ENCODE data around the gene NLGN3. TPM values are rescaled to one million over a fixed set of nuclear protein-coding genes. Genes with fewer than 3 reads are reported as not detected.
A peak's percentile ranks its signal among the peaks of the same experiment; 100 is the strongest.
"Not testable (repeated sequence)": the region's sequence is repeated elsewhere in the genome, so short reads cannot be mapped to it uniquely, and the experiment has no call there.

Gene NLGN3
- total RNA-seq, 2 donors from 2014 or later = 2.1 to 3.6 TPM

GRCh38 chrX:71180579-71181265, 36.1 kb downstream of the NLGN3 start:
- not testable (repeated sequence) for DNase-seq (ENCODE audit: low spot score in 2 of 2); ATAC-seq; H3K9me3 Mint-ChIP-seq; H3K36me3 Mint-ChIP-seq
- H3K27ac Mint-ChIP-seq = peak overlapping the region in 1 of 2 donors; percentile 32

GRCh38 chrX:71181558-71181909, 36.9 kb downstream of the NLGN3 start:
- DNase-seq (ENCODE audit: low spot score in 2 of 2) (peak; percentile 17 to 57), ATAC-seq (peak; percentile 52 to 68)
- no peaks in the 10 kb centered on the region for H3K9me3 Mint-ChIP-seq
- H3K36me3 Mint-ChIP-seq = no peaks in the 10 kb centered on the region
- peak overlapping the region; percentile 95 for H3K27ac Mint-ChIP-seq

GRCh38 chrX:71181910-71182799, 37.5 kb downstream of the NLGN3 start:
- Mint-ChIP-seq H3K27ac (peak overlapping the region; percentile 95), H3K36me3 (no peaks in the 10 kb centered on the region)

GRCh38 chrX:71182871-71183270, 38.2 kb downstream of the NLGN3 start:
- DNase-seq (ENCODE audit: low spot score in 2 of 2) (no peak), ATAC-seq (no peak)
- Mint-ChIP-seq H3K27ac (peak overlapping the region in 1 of 2 donors; percentile 95), H3K36me3 (no peaks in the 10 kb centered on the region), H3K9me3 (no peaks in the 10 kb centered on the region)

More at GRCh38 chrX:71181910-71182799, 37.5 kb downstream of the NLGN3 start:
- no peaks in the 10 kb centered on the region for H3K9me3 Mint-ChIP-seq
- ATAC-seq = peak; percentile 91 to 95
- DNase-seq (ENCODE audit: low spot score in 2 of 2) = peak; percentile 72 to 87

- H3K27ac Mint-ChIP-seq = peak overlapping the region in 1 of 2 donors; percentile 22
- DNase-seq (ENCODE audit: low spot score in 2 of 2) = no peak
- no peak for ATAC-seq
- H3K9me3 Mint-ChIP-seq = no peaks in the 10 kb centered on the region
- H3K36me3 Mint-ChIP-seq = no peaks in the 10 kb centered on the region
Observed at GRCh38 chrX:71183341-71183740, 38.7 kb downstream of the NLGN3 start.

GRCh38 chrX:71184092-71184491, 39.5 kb downstream of the NLGN3 start:
- no peak for ATAC-seq
- Mint-ChIP-seq H3K27ac (no peak overlapping the region), H3K9me3 (no peaks in the 10 kb centered on the region), H3K36me3 (no peaks in the 10 kb centered on the region)
- no peak for DNase-seq (ENCODE audit: low spot score in 2 of 2)

- Mint-ChIP-seq H3K36me3 (no peaks in the 10 kb centered on the region), H3K27ac (peak overlapping the region in 1 of 2 donors; percentile 78), H3K9me3 (no peaks in the 10 kb centered on the region)
- ATAC-seq (no peak), DNase-seq (ENCODE audit: low spot score in 2 of 2) (no peak)
Observed at GRCh38 chrX:71184803-71185495, 40.3 kb downstream of the NLGN3 start.

- DNase-seq (ENCODE audit: low spot score in 2 of 2) (no peak), ATAC-seq (peak in 1 of 2 donors; percentile 22)
- H3K27ac Mint-ChIP-seq = peak overlapping the region; percentile 81 to 90
- peaks cover 9% of the 10 kb centered on the region in 2 donors for H3K36me3 Mint-ChIP-seq
- H3K9me3 Mint-ChIP-seq = peaks cover 0 to 4% of the 10 kb centered on the region in 2 donors
Observed at GRCh38 chrX:71191248-71191647, 46.6 kb downstream of the NLGN3 start.

GRCh38 chrX:71195964-71196649, 51.5 kb downstream of the NLGN3 start:
- peak overlapping the region; percentile 77 to 94 for H3K27ac Mint-ChIP-seq
- H3K9me3 Mint-ChIP-seq = peaks cover 0 to under 1% of the 10 kb centered on the region in 2 donors
- DNase-seq (ENCODE audit: low spot score in 2 of 2) (no peak), ATAC-seq (peak; percentile 87 to 89)
- peaks cover 8 to 25% of the 10 kb centered on the region in 2 donors for H3K36me3 Mint-ChIP-seq

- Mint-ChIP-seq H3K27ac (peak overlapping the region; percentile 90 to 95), H3K36me3 (peaks cover 6 to 23% of the 10 kb centered on the region in 2 donors), H3K9me3 (no peaks in the 10 kb centered on the region)
- DNase-seq (ENCODE audit: low spot score in 2 of 2) = no peak
- ATAC-seq = peak; percentile 47 to 50
Observed at GRCh38 chrX:71198066-71198465, 53.4 kb downstream of the NLGN3 start.

- ATAC-seq = no peak
- H3K27ac Mint-ChIP-seq = no peak overlapping the region
- no peaks in the 10 kb centered on the region for H3K9me3 Mint-ChIP-seq
- H3K36me3 Mint-ChIP-seq = peaks cover 6 to 23% of the 10 kb centered on the region in 2 donors
- no peak for DNase-seq (ENCODE audit: low spot score in 2 of 2)
Observed at GRCh38 chrX:71199252-71200008, 54.8 kb downstream of the NLGN3 start.

- H3K27ac Mint-ChIP-seq = peak overlapping the region in 1 of 2 donors; percentile 72
- H3K36me3 Mint-ChIP-seq = no peaks in the 10 kb centered on the region
- DNase-seq (ENCODE audit: low spot score in 2 of 2) (no peak), ATAC-seq (no peak)
- H3K9me3 Mint-ChIP-seq = no peaks in the 10 kb centered on the region
Observed at GRCh38 chrX:71210816-71211215, 66.2 kb downstream of the NLGN3 start.

GRCh38 chrX:71212536-71212935, 67.9 kb downstream of the NLGN3 start:
- DNase-seq (ENCODE audit: low spot score in 2 of 2) = no peak
- H3K9me3 Mint-ChIP-seq = no peaks in the 10 kb centered on the region
- no peak for ATAC-seq
- H3K27ac Mint-ChIP-seq = no peak overlapping the region
- no peaks in the 10 kb centered on the region for H3K36me3 Mint-ChIP-seq

GRCh38 chrX:71214152-71214551, 69.5 kb downstream of the NLGN3 start:
- no peaks in the 10 kb centered on the region for H3K9me3 Mint-ChIP-seq
- no peak overlapping the region for H3K27ac Mint-ChIP-seq
- DNase-seq (ENCODE audit: low spot score in 2 of 2) = no peak
- no peak for ATAC-seq
- no peaks in the 10 kb centered on the region for H3K36me3 Mint-ChIP-seq

GRCh38 chrX:71214604-71215337, 70.1 kb downstream of the NLGN3 start:
- no peaks in the 10 kb centered on the region for H3K36me3 Mint-ChIP-seq
- DNase-seq (ENCODE audit: low spot score in 2 of 2) (no peak), ATAC-seq (no peak)
- H3K27ac Mint-ChIP-seq = no peak overlapping the region
- no peaks in the 10 kb centered on the region for H3K9me3 Mint-ChIP-seq
